ENCODE results near the gene TFAM.

The TFAM gene

GRCh38 chr10:58433066-58433465 lies 47.9 kb downstream of the TFAM start:
- DNase-seq (ENCODE audit: low spot score), result no peak

DNA sequence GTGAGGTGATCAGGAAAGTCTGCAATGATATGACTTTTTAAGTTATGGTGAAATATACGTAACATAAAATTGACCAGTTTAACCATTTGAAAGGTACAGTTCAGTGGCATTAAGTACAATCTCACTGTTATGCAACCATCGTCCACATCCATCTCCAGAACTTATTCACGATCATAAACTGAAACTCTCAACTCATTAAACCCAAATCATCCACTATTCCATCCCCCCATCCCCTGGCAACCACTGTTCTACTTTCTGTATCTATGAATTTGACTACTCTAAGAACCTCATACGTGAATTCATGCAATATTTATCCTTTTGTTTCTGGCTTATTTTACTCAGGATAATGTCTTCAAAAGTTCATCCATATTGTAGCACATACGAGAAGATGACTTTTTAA lies 48.4 kb downstream of the TFAM start:
- no peak for DNase-seq (ENCODE audit: low spot score)

DNA sequence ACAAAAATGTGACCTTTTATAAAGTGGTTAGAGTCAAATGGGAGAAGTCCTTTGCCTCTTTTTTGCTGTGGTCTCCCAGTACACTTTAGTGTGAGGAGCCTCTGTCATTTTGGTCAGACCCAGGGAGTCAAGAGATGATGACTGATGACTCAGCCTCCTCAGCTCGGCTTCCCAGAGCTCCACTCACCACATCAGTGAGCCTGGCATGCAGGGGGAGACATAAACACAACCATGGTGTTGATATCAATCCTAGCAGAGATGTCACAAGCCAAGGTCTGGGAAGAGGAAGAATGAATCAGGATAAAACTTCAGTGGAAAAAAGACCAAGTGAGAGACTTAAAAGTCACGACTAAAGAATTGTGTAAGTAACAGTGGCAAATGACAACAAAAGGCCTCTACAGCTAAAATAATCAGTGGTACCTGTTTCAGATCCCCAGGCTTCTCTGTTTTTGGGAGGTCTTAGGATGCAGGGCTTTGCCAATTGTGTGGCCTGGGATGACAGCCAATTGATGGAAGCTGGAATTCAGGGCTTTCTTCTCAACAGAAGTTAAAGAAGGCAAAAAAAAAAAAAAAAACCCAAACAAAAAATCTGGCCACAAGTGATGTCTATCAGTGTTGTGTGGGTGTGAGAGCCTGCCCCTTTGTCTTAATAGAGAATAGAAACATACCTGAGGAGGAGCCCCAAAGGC lies 50.2 kb downstream of the TFAM start:
- no peak for DNase-seq (ENCODE audit: low spot score)

DNA sequence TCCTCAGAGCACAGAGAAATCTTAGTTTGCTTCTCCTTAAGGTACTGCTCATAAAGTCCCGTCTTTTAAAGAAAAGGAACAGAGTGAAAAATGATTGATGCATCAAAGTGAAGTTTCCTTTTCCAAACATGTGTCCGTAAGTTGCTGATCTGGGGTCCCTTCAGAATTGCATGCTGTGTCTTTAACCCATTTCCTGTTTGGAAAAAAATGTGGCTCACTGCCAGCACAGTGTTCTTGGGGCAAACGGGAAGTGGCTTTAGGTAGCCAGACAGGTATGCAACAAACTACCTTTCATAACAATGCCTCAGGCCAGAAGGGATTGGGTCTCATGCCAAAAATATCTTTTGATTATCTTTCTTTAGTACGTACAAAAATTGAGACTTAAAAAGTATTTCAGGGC lies 50.9 kb downstream of the TFAM start:
- no peak for DNase-seq (ENCODE audit: low spot score)

GRCh38 chr10:58438340-58438871 lies 53.2 kb downstream of the TFAM start:
- no peak for DNase-seq (ENCODE audit: low spot score)

DNA sequence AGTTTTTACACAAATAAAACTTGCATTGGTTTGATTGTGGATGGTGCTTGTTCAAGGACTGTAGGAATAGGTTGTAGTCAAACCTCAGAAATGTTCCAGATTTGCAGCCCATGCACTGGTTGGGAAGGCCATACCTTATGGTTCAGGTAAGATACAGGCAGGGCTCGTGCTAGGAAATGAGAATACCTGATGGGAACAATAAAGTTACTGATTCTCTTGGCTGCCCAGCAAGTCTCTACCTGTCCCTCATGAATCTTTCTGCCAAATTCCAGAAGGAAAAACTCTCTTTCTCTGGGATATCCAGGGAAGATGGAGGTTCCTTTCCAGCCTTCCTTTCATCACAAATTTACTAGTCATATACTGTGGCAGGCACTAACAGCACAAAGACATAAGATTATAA lies 53.8 kb downstream of the TFAM start:
- no peak for DNase-seq (ENCODE audit: low spot score)

- DNase-seq (ENCODE audit: low spot score), result no peak
These were observed 54.6 kb downstream of the TFAM start for GRCh38 chr10:58439632-58440364.

- no peak for DNase-seq (ENCODE audit: low spot score)
These were observed 55.3 kb downstream of the TFAM start for GRCh38 chr10:58440484-58440883.

DNA sequence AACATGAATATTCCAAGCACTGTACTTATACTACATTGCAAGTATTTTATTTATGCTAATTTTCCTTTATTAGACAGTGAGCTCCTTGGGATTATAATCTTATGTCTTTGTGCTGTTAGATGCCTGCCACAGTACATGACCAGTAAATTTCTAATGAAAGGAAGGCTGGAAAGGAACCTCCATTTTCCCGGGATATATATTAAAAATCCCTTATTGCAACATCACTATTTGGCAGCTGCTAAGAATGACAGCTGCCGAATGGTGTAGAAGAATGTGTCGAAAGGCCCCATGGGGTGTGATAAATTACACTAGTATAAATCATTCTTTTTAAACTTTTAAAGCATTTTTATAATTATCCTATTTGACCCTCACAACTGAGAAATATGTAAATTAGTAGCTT lies 59.1 kb downstream of the TFAM start:
- no peak for DNase-seq (ENCODE audit: low spot score)

DNA sequence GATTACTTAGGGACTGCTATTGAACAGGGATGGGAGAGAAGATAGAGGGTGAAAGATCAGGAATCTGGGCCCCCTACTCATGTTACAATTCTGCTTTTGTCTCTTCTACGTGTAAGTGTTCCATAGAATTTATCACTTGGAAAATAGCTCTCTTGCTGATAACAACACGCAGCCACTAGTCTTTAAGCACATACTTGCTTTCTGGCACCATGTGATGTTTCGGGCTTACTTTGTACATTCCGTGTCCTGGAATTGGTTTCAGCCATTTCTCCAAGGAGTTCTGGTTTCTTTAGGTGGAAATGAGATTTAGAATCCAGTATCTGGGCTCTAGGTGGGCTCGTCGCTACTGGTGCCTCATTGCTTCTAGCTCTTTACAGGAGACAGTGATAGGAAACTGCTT lies 59.7 kb downstream of the TFAM start:
- no peak for DNase-seq (ENCODE audit: low spot score)

DNA sequence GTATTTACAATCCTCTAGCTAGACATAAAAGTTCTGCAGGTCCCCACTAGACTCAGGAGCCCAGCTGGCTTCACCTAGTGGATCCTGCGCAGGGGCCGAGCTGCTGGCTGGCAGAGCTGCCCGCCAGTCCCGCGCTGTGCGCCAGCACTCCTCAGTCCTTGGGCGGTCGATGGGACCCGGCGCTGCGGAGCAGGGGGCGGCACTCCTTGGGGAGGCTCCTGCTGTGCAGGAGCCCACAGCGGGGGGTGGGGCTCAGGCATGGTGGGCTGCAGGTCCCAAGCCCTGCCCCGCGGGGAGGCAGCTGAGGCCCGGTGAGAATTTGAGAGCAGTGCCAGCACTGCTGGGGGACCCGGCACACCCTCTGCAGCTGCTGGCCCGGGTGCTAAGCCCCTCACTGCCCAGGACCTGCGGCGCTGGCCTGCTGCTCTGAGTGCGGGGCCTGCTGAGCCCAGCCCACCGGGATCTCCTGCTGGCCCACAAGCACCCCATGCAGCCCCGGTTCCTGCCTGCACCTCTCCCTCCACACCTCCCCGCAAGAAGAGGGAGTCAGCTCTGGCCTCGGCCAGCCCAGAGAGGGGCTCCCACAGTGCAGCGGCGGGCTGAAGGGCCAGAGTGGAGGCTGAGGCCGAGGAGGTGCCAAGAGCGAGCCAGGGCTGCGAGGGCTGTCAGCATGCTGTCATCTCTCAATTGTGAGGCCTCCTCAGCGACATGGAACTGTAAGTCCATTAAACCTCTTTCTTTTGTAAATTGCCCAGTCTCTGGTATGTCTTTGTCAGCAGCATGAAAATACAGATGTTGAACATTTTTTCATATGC lies 63.1 kb downstream of the TFAM start:
- no peak for DNase-seq (ENCODE audit: low spot score)
